B cell (primary cell): ENCODE measurements around the gene NR1H3. TPM values are rescaled to one million over a fixed set of nuclear protein-coding genes. Genes with fewer than 3 reads are reported as not detected.

Experiments
- ATAC-seq: fragments of 200-7000 bp; cut with Tn5 transposase; one replicate; pipeline ENCODE4 v1.10.0; 2021; ENCODE audit warnings: low read depth, mild to moderate bottlenecking, moderate number of reproducible peaks, moderate library complexity
- CTCF ChIA-PET: fragments of 350-600 bp; sonication (Branson Sonifier 250); formaldehyde crosslinking; loops from one replicate; lab custom pipeline; 2021; ENCODE audit warnings: antibody characterized with exemption, inconsistent platforms; lab: Charles Lee
- POLR2A ChIA-PET: fragments of 350-600 bp; sonication (Branson Sonifier 250); formaldehyde crosslinking; loops from one replicate; lab custom pipeline; 2021; ENCODE audit warnings: antibody characterized with exemption; lab: Charles Lee
- DNase-seq: peaks from one replicate; pipeline ENCODE4 v3.0.0; 2013
- H2AFZ ChIP-seq: 2 replicates; pipeline ENCODE4 v1.6.1; 2012; ENCODE audit warnings: mild to moderate bottlenecking, low read depth, low read length; ENCODE audit not compliant: insufficient read depth, poor library complexity, severe bottlenecking
- H3K27ac ChIP-seq, 2 donors: 1 replicate in 1 of 2; 2 replicates in 1 of 2; pipeline ENCODE4 v1.5.1; 2012 to 2013; ENCODE audit warnings: low read length in 2 of 2, mild to moderate bottlenecking in 2 of 2, moderate library complexity in 1 of 2
- H3K27me3 ChIP-seq, 4 experiments: fragments of 200-600 bp in 1 of 4; sonication (generic) in 1 of 4; replicated peaks in 1 of 4; 1 replicate in 2 of 4; 2 replicates in 2 of 4; pipeline versions ENCODE4 v1.6.1 to v1.7.0; 2013 to 2016; ENCODE audit warnings: low read length in 3 of 4, mild to moderate bottlenecking in 2 of 4, mixed read lengths in 1 of 4, moderate library complexity in 1 of 4; ENCODE audit not compliant: insufficient read depth in 4 of 4, control insufficient read depth in 3 of 4; ENCODE audit errors: control extremely low read depth in 1 of 4
- H3K36me3 ChIP-seq, 2 experiments: replicated peaks in 1 of 2; 1 replicate in 1 of 2; 2 replicates in 1 of 2; pipeline versions ENCODE4 v1.6.1 to v1.7.1; 2013; ENCODE audit warnings: low read length in 1 of 2; ENCODE audit not compliant: insufficient read depth in 2 of 2, control insufficient read depth in 1 of 2; ENCODE audit errors: control extremely low read depth in 1 of 2, extremely low read depth in 1 of 2
- H3K4me1 ChIP-seq, 2 donors: fragments of 200-600 bp in 1 of 2; sonication (generic) in 1 of 2; 1 replicate in 1 of 2; 2 replicates in 1 of 2; pipeline versions ENCODE4 v1.5.1 to v1.6.1; 2013 to 2017; ENCODE audit warnings: low read length in 2 of 2; ENCODE audit not compliant: control insufficient read depth in 2 of 2, insufficient read depth in 2 of 2
- H3K4me2 ChIP-seq: replicated peaks from 2 replicates; pipeline ENCODE3; 2012; ENCODE audit warnings: mild to moderate bottlenecking, low read depth, low read length; ENCODE audit not compliant: poor library complexity, severe bottlenecking
- H3K4me3 ChIP-seq, 5 experiments: fragments of 200-600 bp in 1 of 5; sonication (generic) in 1 of 5; 1 replicate in 3 of 5; 2 replicates in 2 of 5; pipeline versions ENCODE4 v1.5.1 to v1.7.0; 2011 to 2016; ENCODE audit warnings: low read length in 4 of 5, mild to moderate bottlenecking in 4 of 5, low read depth in 2 of 5, control low read depth in 1 of 5, moderate library complexity in 1 of 5; ENCODE audit not compliant: insufficient read depth in 1 of 5; ENCODE audit errors: control extremely low read depth in 1 of 5, extremely low read depth in 1 of 5
- H3K79me2 ChIP-seq: fragments of 200-600 bp; sonication (generic); one replicate; pipeline ENCODE4 v1.6.0; 2016; ENCODE audit warnings: low read length; ENCODE audit not compliant: control insufficient read depth, insufficient read depth
- H3K9ac ChIP-seq: fragments of 200-600 bp; sonication (generic); 2 replicates; pipeline ENCODE4 v1.6.1; 2017; ENCODE audit warnings: mild to moderate bottlenecking, low read length, moderate library complexity
- H3K9me3 ChIP-seq, 3 donors: one replicate each; pipeline versions ENCODE4 v1.6.1 to v1.7.1; 2013; ENCODE audit warnings: low read length in 2 of 3; ENCODE audit not compliant: control insufficient read depth in 2 of 3, insufficient read depth in 1 of 3; ENCODE audit errors: control extremely low read depth in 1 of 3
- H4K20me1 ChIP-seq: 2 replicates; pipeline ENCODE4 v1.6.0; 2012; ENCODE audit warnings: mild to moderate bottlenecking, low read length; ENCODE audit not compliant: insufficient read depth, control insufficient read depth, poor library complexity, severe bottlenecking
- H3K27ac Mint-ChIP-seq: one replicate; pipeline ENCODE4 v1.8.0; 2021; ENCODE audit warnings: mixed read lengths
- H3K27me3 Mint-ChIP-seq: one replicate; pipeline ENCODE4 v1.8.0; 2021; ENCODE audit warnings: mixed read lengths
- H3K4me1 Mint-ChIP-seq: one replicate; pipeline ENCODE4 v1.8.0; 2021; ENCODE audit warnings: mixed read lengths
- H3K4me3 Mint-ChIP-seq: one replicate; pipeline ENCODE4 v1.8.0; 2021; ENCODE audit warnings: mixed read lengths
- H3K9me3 Mint-ChIP-seq: one replicate; pipeline ENCODE4 v1.8.0; 2022; ENCODE audit warnings: mixed read lengths; ENCODE audit not compliant: insufficient read depth
- EZH2 ChIP-seq: IDR thresholded peaks from 2 replicates; pipeline ENCODE4 v1.6.1; 2012; ENCODE audit warnings: borderline replicate concordance, low read depth, mild to moderate bottlenecking, moderate library complexity, low read length; ENCODE audit not compliant: insufficient read depth, poor library complexity, severe bottlenecking
- WGBS: methylation state at CpG from one replicate; pipeline ENCODE4 v1.1.5; 2013; ENCODE audit warnings: missing lambda C conversion rate; ENCODE audit not compliant: insufficient coverage; 5-methylcytosine and 5-hydroxymethylcytosine counted together
- intact Hi-C: fragments of 100-400 bp; cut with micrococcal nuclease; formaldehyde crosslinking; loops from one replicate; pipeline ENCODE4 v1.10.0; 2022
- polyA plus RNA-seq: library from polyadenylated mRNA; depleted of rRNA; stranded (reverse); fragments of >200 nt; gene quantifications from 2 replicates; pipeline ENCODE4 v1.2.3, GENCODE V29; 2012
- total RNA-seq, 2 donors: library from RNA; stranded (reverse); fragments of 120-200 nt in 1 of 2; gene quantifications; 1 replicate in 1 of 2; 2 replicates in 1 of 2; pipeline versions ENCODE4 v1.2.3 to v1.2.4, GENCODE V29; 2013 to 2022
- TF ChIP-seq, protein P1 (sequence below): fragments of 200-600 bp; IDR thresholded peaks from one replicate; pipeline ENCODE4 v1.8.0; 2022; ENCODE audit warnings: antibody characterized with exemption, mild to moderate bottlenecking

The NR1H3 gene
- total and polyA plus RNA-seq, 2 donors (not counting 1 experiment from before 2014, with no cell fraction given), result 8.4 to 9.6 TPM

DNA sequence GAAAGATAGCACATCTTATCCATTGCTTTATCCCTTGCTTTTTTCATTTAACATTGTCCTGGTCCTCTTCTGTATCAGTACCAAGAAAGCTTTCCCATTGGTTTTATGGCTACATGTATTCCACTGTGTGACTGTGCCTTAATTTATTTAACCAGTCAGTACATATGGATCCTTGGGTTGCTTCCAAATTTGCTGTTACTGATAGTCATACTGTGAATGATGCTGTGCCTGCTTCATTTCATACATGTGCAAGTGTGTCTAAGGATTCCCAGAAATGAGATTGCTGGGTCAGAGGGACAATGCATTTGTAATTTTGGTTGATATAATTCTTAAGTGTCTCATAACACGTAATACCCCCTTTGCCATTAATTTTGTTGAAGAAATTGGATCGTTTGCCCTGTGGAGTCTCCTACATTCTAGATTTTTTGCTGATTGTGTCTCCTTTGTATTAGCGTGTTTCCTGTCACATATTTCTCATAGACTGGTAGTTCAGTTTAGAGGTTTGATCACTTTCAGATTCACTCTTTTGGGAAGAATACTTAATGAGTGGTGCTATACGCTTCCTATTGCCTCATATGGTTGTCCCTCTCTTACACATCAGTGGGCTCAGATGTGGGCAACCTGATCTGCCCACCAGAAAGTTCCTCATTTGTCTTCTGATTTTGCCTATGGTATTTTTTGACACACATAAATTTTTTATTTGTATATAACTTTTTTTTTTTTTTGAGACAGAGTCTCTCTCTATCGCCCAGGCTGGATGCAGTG lies 59.5 kb downstream of the NR1H3 start:
- peaks cover 5 to 14% of the 10 kb centered on the region in 2 donors for H3K4me1 ChIP-seq
- intact Hi-C loops, result no loop called here
- no peak for ATAC-seq
- peaks cover 5% of the 10 kb centered on the region for H3K79me2 ChIP-seq
- no peak overlapping the region for H3K9ac ChIP-seq
- WGBS, result no CpG with 5 or more reads among the region's 5 CpGs
- H3K27me3 ChIP-seq, result no peaks in the 10 kb centered on the region
- Mint-ChIP-seq H3K4me3 (no peak overlapping the region), H3K4me1 (peaks cover 12% of the 10 kb centered on the region), H3K27ac (no peak overlapping the region), H3K27me3 (no peaks in the 10 kb centered on the region), H3K9me3 (no peaks in the 10 kb centered on the region)
- H3K4me2 ChIP-seq, result no peak overlapping the region
- H3K27ac ChIP-seq, result peak overlapping the region; percentile 16 to 27
- no peaks in the 10 kb centered on the region for H4K20me1 ChIP-seq
- H3K4me3 ChIP-seq, result no peak overlapping the region
- POLR2A ChIA-PET, result no interaction called here
- CTCF ChIA-PET, result no interaction called here
- H2AFZ ChIP-seq, result no peak overlapping the region
- TF ChIP-seq EZH2, result no peak
- TF ChIP-seq, protein P1, sequence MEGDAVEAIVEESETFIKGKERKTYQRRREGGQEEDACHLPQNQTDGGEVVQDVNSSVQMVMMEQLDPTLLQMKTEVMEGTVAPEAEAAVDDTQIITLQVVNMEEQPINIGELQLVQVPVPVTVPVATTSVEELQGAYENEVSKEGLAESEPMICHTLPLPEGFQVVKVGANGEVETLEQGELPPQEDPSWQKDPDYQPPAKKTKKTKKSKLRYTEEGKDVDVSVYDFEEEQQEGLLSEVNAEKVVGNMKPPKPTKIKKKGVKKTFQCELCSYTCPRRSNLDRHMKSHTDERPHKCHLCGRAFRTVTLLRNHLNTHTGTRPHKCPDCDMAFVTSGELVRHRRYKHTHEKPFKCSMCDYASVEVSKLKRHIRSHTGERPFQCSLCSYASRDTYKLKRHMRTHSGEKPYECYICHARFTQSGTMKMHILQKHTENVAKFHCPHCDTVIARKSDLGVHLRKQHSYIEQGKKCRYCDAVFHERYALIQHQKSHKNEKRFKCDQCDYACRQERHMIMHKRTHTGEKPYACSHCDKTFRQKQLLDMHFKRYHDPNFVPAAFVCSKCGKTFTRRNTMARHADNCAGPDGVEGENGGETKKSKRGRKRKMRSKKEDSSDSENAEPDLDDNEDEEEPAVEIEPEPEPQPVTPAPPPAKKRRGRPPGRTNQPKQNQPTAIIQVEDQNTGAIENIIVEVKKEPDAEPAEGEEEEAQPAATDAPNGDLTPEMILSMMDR, result no peak
- DNase-seq, result peak; percentile 33
- no peaks in the 10 kb centered on the region for H3K9me3 ChIP-seq
- peaks cover 4 to 62% of the 10 kb centered on the region in 2 experiments for H3K36me3 ChIP-seq

DNA sequence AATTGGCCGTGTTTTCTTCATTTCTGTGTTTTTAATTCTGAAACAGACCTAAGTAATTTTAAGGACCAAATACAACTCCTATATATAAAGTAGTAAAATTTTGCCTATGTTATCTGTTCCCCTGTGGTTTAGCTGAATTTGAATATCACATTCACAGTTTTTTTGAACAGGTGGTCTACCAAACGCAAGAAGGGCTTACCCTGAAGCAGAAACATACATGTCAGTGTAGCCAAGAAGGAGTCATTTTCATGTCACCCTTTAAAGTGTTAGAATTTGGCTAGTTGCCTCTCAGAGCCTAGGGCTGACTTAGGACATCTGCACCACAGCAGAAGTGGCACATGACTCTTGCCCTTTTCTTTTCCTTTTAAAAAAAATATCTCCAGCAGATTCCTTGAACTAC lies 60.4 kb downstream of the NR1H3 start:
- peaks cover 4 to 59% of the 10 kb centered on the region in 2 experiments for H3K36me3 ChIP-seq
- POLR2A ChIA-PET, result no interaction called here
- H4K20me1 ChIP-seq, result no peaks in the 10 kb centered on the region
- peaks cover 5 to 14% of the 10 kb centered on the region in 2 donors for H3K4me1 ChIP-seq
- Mint-ChIP-seq H3K27ac (peak overlapping the region; percentile 26), H3K9me3 (no peaks in the 10 kb centered on the region), H3K27me3 (no peaks in the 10 kb centered on the region), H3K4me3 (no peak overlapping the region), H3K4me1 (peaks cover 12% of the 10 kb centered on the region)
- 50% methylated on average over 1 of the region's 2 CpGs for WGBS
- H3K79me2 ChIP-seq, result peaks cover 5% of the 10 kb centered on the region
- H2AFZ ChIP-seq, result no peak overlapping the region
- H3K4me3 ChIP-seq, result no peak overlapping the region
- TF ChIP-seq, protein P1, result no peak
- no peak for TF ChIP-seq EZH2
- no peaks in the 10 kb centered on the region for H3K9me3 ChIP-seq
- intact Hi-C loops, result no loop called here
- ATAC-seq (no peak), DNase-seq (no peak)
- CTCF ChIA-PET, result no interaction called here
- H3K4me2 ChIP-seq, result no peak overlapping the region
- no peak overlapping the region for H3K9ac ChIP-seq
- H3K27me3 ChIP-seq, result no peaks in the 10 kb centered on the region
- H3K27ac ChIP-seq, result peak overlapping the region in 1 of 2 donors; percentile 27
